GM19455 (cell line): Measurements from ENCODE around the gene THOC5.
"Not testable (repeated sequence)": the region's sequence is repeated elsewhere in the genome, so short reads cannot be mapped to it uniquely, and the experiment has no call there.

Source experiments
- ATAC-seq: cut with Tn5 transposase; IDR thresholded peaks from one replicate; pipeline ENCODE4 v1.9.1; 2021; ENCODE audit not compliant: unreplicated experiment

Gene THOC5

DNA sequence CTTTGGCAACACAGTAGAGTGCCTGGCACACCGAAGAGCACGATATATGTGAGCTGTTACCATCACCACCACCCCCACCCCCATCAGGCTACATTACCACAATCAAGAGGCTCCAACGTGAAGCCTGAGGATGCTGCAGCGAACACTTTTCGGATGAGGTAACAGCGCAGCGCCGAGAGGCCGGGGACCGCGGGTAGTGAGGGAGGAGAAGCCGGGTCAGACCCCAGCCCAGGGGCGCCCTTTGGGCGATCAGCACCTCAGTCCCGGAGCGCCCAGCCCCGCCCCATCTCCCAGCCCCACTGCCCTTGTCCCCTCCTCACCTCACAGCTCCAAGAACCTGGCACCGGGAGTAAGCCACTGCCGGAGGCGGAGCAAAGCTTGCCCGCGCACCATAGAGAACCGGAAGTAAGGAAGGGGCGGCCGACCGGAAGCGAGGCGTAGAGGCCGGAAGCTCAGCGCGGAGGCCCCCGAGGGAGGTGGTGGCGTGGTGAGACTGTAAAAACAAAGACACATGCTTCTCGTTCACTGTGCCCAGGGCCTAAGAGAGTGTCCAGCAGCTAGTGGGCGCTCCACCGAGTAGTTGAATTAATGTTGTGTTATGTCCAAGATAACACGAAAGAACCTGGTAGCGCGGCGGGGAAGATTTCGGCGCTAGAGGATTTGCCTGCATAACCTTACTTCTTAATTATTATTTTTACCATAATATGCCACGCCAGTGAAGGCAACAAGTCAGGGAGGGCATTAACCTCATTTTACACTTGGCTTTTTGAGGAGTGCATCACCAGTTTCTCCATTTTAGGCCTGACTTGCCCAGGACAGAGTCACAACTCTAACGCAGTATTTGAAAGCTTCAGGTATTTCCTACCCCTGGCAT is at the start of gene THOC5:
Gene THOC5 (minus strand): TSS at position 407 of the 874 bp plus-strand sequence. CDS start 4,610 bp downstream, outside the sequence.
- ATAC-seq = peak; percentile 94

DNA sequence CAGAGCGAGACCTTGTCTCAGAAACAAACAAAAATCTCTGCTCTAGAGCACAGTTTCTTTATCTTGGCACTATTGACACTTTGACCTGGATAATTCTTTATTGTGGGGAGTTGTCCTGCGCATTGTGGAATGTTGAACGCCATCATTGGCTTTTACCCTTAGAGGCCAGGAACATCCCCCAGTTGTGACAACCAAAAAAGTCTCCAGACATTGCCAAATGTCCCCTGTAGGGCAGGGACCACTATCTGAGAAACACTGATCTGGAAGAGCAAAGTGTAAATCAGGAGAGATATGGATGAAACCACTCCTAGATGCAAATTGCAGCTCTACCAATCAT is 45.1 kb upstream of the THOC5 start:
- ATAC-seq = no peak

DNA sequence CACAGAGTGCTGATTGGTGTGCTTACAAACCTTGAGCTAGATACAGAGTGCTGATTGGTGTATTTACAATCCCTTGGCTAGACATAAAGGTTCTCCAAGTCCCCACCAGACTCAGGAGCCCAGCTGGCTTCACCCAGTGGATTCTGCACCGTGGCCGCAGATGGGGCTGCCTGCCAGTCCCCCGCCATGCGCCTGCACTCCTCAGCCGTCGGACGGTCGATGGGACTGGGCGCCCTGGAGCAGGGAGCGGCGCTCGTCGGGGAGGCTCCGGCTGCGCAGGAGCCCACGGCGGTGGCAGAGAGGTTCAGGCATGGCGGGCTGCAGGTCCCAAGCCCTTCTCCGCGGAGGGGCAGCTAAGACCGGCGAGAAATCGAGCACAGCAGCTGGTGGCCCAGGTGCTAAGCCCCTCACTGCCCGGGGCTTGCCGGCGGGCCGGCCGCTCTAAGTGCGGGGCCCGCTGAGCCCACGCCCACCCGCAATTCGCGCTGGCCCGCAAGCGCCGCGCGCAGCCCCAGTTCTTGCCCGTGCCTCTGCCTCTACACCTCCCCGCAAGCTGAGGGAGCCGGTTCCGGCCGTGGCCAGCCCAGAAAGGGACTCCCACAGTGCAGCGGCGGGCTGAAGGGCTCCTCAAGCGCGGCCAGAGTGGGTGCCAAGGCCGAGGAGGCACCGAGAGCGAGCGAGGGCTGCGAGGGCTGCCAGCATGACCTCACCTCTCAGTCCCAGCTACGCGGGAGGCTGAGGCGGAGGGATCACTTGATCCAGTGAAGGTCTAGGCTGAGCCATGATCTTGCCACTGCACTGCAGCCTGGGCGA is 44.5 kb upstream of the THOC5 start:
- not testable (repeated sequence) for ATAC-seq

DNA sequence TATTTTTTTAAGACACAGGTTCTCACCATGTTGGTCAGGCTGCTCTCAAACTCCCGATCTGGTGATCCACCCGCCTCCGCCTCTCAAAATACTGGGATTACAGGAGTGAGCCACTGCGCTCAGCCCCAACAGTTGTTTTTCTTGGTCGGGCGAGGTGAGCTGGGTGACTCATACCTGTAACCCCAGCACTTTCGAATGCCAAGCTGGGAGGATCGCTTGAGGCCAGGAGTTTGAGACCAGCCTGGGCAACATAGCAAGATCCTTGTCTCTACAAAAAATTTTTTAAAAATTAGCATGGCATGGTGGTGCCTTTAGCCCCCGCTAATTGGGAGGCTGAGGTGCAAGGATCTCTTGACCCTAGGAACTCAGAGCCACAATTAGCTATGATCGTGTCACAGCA is 42.9 kb upstream of the THOC5 start:
- ATAC-seq = no peak

DNA sequence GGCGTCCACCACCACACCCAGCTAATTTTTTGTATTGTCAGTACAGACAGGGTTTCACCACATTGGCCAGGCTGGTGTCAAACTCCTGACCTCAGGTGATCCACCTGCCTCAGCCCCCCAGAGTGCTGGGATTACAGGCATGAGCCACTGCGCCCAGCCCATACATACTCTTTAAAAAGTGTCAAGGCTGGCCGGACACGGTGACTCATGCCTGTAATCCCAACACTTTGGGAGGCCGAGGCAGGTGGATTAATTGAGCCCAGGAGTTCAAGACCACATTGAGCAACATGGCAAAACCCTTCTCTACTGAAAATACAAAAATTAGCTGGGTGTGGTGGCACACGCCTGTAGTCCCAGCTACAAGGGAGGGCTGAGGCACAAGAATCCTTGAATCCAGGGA is 40.9 kb upstream of the THOC5 start:
- ATAC-seq = not testable (repeated sequence)

DNA sequence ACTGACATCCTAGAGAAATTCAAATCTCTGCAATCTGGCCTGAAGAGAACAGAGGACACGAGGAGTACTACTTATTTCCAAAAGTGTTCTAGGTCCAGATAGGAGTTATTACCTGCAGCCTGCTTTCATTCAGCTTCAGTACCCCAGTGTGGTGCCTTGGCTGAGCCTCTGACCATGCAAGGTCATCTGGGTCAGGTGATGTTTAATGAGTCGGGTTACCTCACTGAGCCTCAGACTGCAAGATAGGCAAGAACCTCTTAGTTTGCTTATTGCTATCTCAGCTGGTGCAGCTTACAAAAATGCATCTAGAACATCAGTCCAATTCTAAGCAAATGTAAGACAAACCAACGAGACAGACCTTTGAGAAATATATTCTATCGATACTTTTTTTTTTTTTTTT is 40.4 kb upstream of the THOC5 start:
- no peak for ATAC-seq

DNA sequence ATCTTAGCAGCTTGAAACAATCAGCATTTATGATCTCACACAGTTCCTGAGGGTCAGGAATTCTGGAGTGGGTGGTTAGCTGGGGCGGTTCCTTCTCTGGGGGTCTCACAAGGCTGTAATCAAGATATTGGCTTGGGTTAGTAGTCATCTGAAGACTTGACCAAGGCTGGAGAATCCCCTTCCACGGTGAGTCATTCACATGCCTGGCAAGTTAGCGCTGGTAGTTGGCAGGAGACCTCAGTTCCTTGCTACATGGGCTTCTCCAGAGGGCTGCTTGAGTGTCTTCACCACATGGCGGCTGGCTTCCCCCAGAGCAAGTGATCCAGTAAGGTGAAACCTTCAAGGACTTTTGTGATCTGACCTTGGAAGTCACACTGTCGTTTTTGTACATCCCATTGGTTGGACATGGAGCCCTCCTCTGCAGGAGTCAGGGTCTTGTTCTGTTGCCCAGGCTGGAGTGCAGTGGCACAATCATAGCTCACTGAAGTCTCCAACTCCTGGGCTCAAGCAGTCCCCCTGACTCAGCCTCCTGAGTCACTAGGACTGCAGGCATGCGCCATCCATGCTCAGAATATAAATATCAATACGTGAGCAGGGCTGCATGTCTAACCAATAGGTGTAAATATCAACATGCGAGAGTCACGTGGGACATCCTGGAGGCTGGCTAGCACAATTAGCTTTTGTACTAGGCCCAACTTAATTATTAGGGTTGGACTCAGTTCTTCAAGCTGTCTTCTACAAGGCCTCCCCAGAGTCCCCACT is 34.6 kb upstream of the THOC5 start:
- ATAC-seq = no peak

DNA sequence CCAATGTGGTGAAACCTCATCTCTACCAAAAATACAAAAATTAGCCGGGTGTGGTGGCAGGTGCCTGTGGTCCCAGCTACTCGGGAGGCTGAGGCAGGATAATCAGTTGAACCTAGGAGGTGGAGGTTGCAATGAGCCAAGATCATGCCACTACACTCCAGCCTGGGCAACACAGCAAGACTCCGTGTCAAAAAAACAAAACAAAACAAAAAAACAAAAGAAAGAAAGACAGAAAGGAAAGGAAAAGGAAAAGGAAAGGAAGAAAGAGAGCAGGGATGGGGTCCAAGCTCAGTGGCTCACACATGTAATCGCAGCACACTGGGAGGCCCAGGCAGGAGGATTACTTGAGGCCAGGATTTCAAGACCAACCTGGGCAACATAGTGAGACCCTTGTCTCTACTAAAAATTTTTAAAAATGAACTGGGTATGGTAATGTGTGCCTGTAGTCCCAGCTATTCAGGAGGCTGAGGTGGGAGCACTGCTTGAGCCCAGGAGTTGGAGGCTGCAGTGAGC is 32.7 kb upstream of the THOC5 start:
- not testable (repeated sequence) for ATAC-seq

DNA sequence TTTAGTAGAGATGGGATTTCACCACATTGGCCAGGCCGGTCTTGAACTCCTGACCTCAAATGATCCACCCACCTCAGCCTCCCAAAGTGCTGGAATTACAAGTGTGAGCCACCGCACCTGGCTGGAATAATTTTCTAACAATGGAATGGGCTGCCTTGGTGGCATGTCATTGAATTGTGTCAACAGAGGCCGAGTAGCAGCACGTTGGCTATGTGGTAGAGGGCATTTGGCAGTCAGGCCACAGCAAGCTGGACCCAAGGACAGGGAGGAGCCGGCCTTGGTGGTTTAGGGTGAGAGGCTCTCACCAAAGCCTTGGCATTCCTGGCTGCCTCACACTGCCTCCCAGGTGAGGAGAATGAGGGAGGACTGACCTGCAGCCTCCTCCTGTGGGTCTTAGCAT is 31.4 kb upstream of the THOC5 start:
- no peak for ATAC-seq

DNA sequence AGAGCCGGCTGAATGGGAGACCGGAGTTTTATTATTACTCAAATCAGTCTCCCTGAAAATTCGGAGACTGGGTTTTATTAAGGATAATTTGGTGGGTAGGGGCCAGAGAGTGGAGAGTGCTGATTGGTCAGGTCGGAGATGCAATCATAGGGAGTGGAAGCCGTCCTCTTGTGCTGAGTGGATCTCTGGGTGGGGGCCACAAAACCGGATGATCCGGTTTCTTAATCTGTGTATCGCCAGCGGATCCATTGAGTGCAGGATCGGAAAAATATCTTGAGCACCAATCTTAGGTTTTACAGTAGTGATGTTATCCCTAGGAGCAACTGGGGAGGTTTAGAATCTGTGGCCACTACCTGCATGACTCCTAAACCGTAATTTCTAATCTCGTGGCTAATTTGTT is 28.2 kb upstream of the THOC5 start:
- ATAC-seq = no peak

DNA sequence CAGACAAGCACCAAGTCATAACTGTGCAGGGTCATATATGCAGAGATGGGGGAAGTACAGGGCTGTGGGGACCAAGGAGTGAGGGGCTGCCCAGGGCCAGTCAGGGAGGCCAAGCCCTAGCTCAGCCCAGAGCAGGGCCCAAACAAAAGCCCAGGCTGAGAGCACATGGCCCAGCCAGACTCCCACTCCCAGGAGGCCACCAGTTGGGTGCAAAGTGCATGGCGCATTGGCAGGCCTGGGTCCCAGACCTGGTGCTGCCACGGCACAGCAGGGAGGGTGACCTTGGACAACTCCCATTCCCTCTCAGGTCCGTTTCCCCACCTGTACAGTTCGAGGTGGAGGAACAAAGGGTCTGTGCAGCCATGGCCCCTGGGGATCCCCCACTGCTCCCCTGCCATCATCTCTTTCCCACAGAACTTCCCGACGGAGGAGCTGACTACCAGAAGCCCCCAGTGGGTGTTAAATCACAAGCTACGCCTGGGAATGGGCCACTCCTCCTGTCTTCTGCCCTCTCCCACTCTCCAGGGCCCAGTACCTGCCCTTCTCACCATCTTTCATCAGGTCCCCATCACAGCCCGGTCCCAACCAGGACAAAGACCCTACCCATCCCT is 26.7 kb upstream of the THOC5 start:
- ATAC-seq = no peak

DNA sequence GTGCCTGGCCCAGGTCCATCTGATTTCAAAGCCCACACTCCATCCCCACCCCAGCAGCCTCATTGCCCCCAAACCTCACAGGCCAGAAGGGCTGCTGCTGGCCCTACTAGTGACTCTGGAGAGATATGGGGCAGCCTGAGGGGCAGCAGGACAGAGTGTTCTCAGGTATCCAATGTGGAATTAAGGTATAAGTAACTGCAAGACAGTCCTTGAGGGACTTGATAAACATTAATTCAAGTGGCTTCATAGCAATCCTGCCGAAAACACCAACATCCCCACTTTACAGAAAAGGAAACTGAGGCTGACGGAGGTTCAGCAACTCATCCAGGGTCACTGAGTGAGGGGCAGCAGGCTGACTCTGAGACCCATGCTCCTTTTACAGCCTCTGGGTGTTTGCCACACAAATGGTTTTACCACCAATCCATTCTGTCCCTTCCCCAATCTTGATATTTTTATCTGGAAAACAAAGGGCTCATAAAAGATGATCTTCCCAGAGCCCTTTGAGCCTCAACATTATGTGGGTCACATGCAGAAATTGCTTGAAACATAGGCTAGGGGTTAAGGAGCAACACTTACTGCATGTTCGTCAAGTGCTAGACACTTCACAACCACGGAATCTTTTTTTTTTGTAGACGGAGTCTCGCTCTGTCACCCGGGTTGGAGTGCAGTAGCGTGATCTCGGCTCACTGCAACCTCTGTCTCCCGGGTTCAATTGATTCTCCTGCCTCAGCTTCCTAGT is 25.1 kb upstream of the THOC5 start:
- no peak for ATAC-seq

DNA sequence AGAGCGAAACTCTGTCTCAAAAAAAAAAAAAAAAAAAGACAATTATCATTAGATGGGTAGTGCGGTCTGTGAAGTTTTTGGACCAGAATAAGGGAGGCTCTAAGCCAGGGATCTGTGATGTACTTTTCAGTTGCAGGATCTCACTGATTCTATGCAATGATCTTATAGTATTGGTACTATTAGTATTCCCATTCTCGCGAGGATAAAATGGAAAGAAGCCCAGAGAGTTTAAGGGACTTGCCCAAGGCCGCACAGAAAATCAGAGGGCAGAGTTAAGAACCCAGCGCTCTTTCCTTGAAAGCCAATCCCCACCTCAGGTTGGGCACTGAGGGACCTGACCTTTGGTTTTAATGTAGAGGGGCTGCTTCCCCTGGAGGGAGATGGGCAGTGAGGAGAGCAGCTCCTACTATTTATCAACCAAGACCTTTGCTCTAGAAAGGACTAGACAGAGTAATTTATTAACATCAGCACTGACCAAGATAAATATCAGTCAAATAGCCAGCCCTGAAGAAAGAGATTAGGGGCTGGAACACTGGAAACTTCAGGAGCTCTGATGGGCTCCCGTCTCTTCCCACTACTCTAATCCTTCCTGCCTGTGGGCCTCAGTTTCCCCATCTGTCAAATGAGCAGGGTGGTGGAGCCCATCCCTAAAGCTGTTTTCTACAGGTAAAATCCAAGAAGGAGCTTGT is 21.3 kb upstream of the THOC5 start:
- ATAC-seq = no peak

DNA sequence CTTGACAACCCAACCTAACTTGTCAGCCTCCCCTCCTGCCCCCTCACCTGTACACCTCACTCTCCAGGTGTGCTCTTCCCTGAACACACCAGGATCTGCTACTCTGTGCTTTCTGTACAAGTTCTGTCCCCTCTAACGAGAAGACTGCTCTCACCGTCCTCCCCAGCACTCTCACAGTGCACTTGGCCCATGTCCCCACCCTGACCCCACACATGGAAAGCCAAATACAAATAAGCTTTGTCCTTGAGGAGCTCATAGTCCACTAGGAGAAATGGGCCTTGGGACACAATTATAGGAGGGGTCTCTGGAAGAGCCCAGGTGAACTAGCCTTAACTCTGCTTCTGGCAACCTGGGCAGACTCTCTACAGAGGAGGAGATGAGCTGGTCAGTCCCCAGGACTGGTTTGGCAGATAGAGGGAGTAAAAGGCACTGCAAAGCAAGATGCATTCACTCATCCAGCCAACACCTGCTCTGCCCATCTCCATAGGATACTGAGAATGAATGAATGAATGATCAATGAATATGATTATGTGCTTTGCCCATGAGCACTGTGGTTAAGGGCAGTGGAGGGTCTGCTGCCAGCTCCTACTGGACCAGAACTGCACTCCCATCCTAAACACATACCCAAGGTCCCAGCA is 17.5 kb upstream of the THOC5 start:
- no peak for ATAC-seq

DNA sequence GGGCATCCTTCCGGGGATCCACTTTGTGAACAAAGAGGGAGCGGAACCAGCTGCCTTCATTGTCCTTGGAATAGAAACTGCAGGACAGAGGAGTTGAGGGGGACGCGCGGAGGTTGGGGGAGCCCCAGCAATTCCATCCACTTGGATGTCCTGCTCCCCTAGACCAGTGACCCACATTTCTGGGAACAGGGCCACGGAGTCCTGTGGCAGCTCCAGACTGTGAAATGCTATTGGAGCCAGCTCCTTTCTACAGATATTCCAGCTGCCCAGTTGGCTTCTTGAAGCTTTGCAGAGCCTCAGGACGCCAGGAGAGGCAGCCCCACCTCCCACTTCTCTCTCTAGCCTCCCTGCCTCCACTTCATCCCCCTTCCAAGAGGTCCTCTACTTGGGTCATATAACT is 16.9 kb upstream of the THOC5 start:
- ATAC-seq = no peak

DNA sequence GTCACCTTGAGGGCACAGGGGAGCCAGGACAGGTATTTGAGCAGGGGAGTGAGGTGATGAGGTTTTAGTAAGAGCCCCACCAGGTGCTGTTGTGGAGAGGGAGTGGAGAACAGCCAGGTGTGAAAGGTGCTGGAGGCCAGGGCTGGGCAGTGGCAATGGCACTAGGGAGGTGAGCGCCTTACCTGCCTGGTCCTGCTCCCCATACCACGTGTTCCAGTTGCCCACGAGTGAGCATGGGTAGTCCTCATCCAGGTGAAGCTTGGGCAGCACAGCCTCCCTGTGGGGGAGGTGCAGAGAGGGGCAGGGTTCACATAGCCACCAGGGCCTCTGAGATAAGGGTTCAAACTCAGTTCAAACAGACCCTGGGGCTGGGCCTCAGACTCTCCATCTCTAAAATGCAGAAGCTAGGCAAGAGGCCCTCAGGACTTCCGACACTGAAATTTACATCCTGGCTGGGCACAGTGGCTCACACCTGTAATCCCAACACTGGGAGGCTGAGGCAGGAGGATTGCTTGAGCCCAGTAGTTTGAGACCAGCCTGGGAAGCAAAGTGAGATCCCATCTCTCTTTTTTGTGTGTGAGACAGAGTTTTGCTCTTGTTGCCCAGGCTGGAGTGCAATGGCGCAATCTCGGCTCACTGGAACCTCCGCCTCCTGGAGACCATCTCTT is 15.6 kb upstream of the THOC5 start:
- no peak for ATAC-seq

DNA sequence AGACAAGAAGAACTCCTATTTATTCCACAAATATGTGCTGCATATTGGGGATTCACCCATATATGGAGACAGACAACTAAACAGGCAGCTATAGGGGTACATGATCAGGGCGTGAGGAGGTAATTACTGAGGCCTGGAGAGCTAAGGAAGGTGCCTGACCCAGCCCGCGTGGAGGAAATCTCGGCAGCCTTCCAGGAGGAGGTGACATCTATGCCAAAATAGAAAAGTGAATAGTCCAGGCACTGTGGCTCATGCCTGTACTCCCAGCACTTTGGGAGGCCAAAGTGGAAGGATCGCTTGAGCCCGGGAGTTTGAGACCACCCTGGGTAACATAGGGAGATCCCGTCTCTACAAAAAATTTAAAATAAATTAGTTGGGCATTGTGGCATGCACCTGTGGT is 13.8 kb upstream of the THOC5 start:
- no peak for ATAC-seq

DNA sequence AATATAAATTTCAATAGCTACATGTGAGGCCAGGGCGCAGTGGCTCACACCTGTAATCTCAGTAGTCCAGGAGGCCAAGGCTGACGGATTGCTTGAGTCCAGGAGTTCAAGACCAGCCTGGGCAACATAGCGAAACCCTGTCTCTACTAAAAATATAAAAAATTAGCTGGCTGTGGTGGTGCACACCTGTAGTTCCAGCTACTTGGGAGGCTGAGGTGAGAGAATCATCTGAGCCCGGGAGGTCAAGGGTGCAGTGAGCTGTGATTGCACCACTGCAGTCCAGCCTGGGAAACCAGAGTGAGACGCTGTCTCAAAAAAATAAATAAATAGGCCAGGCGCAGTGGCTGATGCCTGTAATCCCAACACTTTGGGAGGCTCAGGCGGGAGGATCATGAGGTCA is 13.0 kb upstream of the THOC5 start:
- ATAC-seq = not testable (repeated sequence)
